CD4-positive, alpha-beta T cell (primary cell): ENCODE results near the gene CBX2. TPM values are rescaled to one million over a fixed set of nuclear protein-coding genes. Genes with fewer than 3 reads are reported as not detected.

Experiments used
- ATAC-seq: fragments of 200-7000 bp; cut with Tn5 transposase; one replicate; pipeline ENCODE4 v1.10.0; 2022; ENCODE audit warnings: mild to moderate bottlenecking; ENCODE audit not compliant: poor library complexity
- CTCF ChIA-PET: fragments of 350-600 bp; sonication (Branson Sonifier 250); formaldehyde crosslinking; loops from one replicate; lab custom pipeline; 2021; ENCODE audit warnings: antibody characterized with exemption, inconsistent platforms; lab: Charles Lee
- POLR2A ChIA-PET: fragments of 350-600 bp; sonication (Branson Sonifier 250); formaldehyde crosslinking; loops from one replicate; lab custom pipeline; 2021; ENCODE audit warnings: antibody characterized with exemption, inconsistent platforms; lab: Charles Lee
- DNase-seq, 14 experiments: peaks; one replicate each; pipeline ENCODE4 v3.0.0-alpha.2; 2013 to 2020; ENCODE audit warnings: mixed read lengths in 2 of 14
- H3K27ac ChIP-seq, 2 donors: one replicate each; pipeline versions ENCODE4 v1.5.1 to v1.7.0; 2013; ENCODE audit warnings: low read length in 2 of 2, low read depth in 1 of 2, mild to moderate bottlenecking in 1 of 2
- H3K27me3 ChIP-seq, 2 experiments: 1 replicate in 1 of 2; 2 replicates in 1 of 2; pipeline versions ENCODE4 v1.6.1 to v1.7.0; 2013; ENCODE audit warnings: low read length in 2 of 2, control low read depth in 1 of 2, mild to moderate bottlenecking in 1 of 2, moderate library complexity in 1 of 2; ENCODE audit not compliant: insufficient read depth in 2 of 2, control insufficient read depth in 1 of 2
- H3K36me3 ChIP-seq: one replicate; pipeline ENCODE4 v1.6.1; 2013; ENCODE audit warnings: low read length, control low read depth; ENCODE audit not compliant: insufficient read depth
- H3K4me1 ChIP-seq: one replicate; pipeline ENCODE4 v1.6.1; 2013; ENCODE audit warnings: low read length, control low read depth; ENCODE audit not compliant: insufficient read depth
- H3K4me3 ChIP-seq: one replicate; pipeline ENCODE4 v1.5.1; 2013; ENCODE audit warnings: mild to moderate bottlenecking, low read length, moderate library complexity
- H3K9me3 ChIP-seq, 2 experiments: 1 replicate in 1 of 2; 2 replicates in 1 of 2; pipeline versions ENCODE4 v1.6.1 to v1.7.0; 2013; ENCODE audit warnings: low read length in 2 of 2, mild to moderate bottlenecking in 2 of 2, control low read depth in 1 of 2, moderate library complexity in 1 of 2; ENCODE audit not compliant: control insufficient read depth in 1 of 2, insufficient read depth in 1 of 2
- H3K27ac Mint-ChIP-seq: one replicate; pipeline ENCODE4 v1.8.0; 2020; ENCODE audit warnings: mixed read lengths
- H3K27me3 Mint-ChIP-seq: one replicate; pipeline ENCODE4 v1.8.0; 2021; ENCODE audit warnings: mixed read lengths
- H3K36me3 Mint-ChIP-seq: one replicate; pipeline ENCODE4 v1.8.0; 2021; ENCODE audit warnings: low read depth, mixed read lengths
- H3K4me1 Mint-ChIP-seq: one replicate; pipeline ENCODE4 v1.8.0; 2021; ENCODE audit warnings: low read depth, mixed read lengths
- H3K4me3 Mint-ChIP-seq: one replicate; pipeline ENCODE4 v1.8.0; 2020; ENCODE audit warnings: mild to moderate bottlenecking, mixed read lengths
- H3K9me3 Mint-ChIP-seq: one replicate; pipeline ENCODE4 v1.8.0; 2020; ENCODE audit warnings: mixed read lengths
- intact Hi-C, 2 experiments: fragments of 100-400 bp; cut with DNase I in 1 of 2; cut with micrococcal nuclease in 1 of 2; formaldehyde crosslinking; loops; one replicate each; pipeline versions ENCODE4 v1.15.1 to v1.9.0; 2023 to 2025; cut with DNase I, micrococcal nuclease
- total RNA-seq, 174 experiments: library from RNA in 2 of 174; stranded (reverse) in 2 of 174; gene quantifications; one replicate each; pipeline ENCODE4 v1.2.3 and lab custom pipeline; 2021 to 2026
- TF ChIP-seq, protein P1 (sequence below): fragments of 200-600 bp; IDR thresholded peaks from one replicate; pipeline ENCODE4 v1.8.0; 2022; ENCODE audit warnings: antibody characterized with exemption, mild to moderate bottlenecking

Gene CBX2
- total RNA-seq, 2 experiments from 2014 or later = 0.31 TPM; not detected in 1

DNA sequence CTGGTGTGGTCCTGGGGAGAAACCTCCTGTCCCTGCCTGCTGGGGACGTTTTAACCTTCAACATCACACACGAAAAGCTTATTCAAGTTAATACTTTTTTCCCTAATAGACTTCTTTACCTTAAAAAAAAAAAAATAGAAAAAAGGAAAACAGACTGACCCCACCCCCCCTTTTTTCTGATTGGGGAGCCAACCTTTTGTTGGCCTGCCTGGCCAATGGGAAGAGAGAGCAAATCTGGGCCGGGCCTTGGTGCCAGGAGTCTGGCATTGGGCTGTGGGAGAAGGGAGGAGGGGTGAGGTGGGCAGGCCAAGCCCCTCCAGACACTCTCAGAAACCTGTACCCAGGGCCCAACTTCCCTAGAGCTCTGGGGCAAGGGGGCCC lies 16.0 kb downstream of the CBX2 start:
- intact Hi-C loops = no loop called here
- H3K4me3 ChIP-seq = no peak overlapping the region
- peaks cover 32% of the 10 kb centered on the region for H3K4me1 Mint-ChIP-seq
- H3K4me1 ChIP-seq = peaks cover 58% of the 10 kb centered on the region
- peaks cover 7% of the 10 kb centered on the region for H3K36me3 ChIP-seq
- ChIA-PET POLR2A (no interaction called here), CTCF (interaction anchor here (0.5 to 0.9 kb wide), 4 partner anchors 39 to 177 kb away, joined by 3 to 4 read pairs (median 3); no protein-coding TSS in a partner anchor)
- peaks cover 9% of the 10 kb centered on the region for H3K36me3 Mint-ChIP-seq
- no peak overlapping the region for H3K27ac Mint-ChIP-seq
- H3K27me3 Mint-ChIP-seq = peaks cover 44% of the 10 kb centered on the region
- no peak for ATAC-seq
- TF ChIP-seq, protein P1, sequence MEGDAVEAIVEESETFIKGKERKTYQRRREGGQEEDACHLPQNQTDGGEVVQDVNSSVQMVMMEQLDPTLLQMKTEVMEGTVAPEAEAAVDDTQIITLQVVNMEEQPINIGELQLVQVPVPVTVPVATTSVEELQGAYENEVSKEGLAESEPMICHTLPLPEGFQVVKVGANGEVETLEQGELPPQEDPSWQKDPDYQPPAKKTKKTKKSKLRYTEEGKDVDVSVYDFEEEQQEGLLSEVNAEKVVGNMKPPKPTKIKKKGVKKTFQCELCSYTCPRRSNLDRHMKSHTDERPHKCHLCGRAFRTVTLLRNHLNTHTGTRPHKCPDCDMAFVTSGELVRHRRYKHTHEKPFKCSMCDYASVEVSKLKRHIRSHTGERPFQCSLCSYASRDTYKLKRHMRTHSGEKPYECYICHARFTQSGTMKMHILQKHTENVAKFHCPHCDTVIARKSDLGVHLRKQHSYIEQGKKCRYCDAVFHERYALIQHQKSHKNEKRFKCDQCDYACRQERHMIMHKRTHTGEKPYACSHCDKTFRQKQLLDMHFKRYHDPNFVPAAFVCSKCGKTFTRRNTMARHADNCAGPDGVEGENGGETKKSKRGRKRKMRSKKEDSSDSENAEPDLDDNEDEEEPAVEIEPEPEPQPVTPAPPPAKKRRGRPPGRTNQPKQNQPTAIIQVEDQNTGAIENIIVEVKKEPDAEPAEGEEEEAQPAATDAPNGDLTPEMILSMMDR = no peak
- peaks cover 50 to 56% of the 10 kb centered on the region in 2 experiments for H3K27me3 ChIP-seq
- no peak for DNase-seq
- no peaks in the 10 kb centered on the region for H3K9me3 Mint-ChIP-seq
- H3K4me3 Mint-ChIP-seq = no peak overlapping the region
- H3K27ac ChIP-seq = no peak overlapping the region
- peaks cover 0 to 42% of the 10 kb centered on the region in 2 experiments for H3K9me3 ChIP-seq

GRCh38 chr17:79794659-79795511 lies 16.9 kb downstream of the CBX2 start:
- Histone ChIP-seq H3K4me3 (no peak overlapping the region), H3K9me3 (peaks cover 0 to 45% of the 10 kb centered on the region in 2 experiments), H3K27me3 (peaks cover 50 to 58% of the 10 kb centered on the region in 2 experiments), H3K4me1 (peaks cover 62% of the 10 kb centered on the region), H3K27ac (no peak overlapping the region), H3K36me3 (peaks cover 7% of the 10 kb centered on the region)
- ChIA-PET POLR2A (no interaction called here), CTCF (interaction anchor here (0.5 to 0.9 kb wide), 2 partner anchors 38 to 176 kb away, joined by 3 read pairs; no protein-coding TSS in a partner anchor)
- Mint-ChIP-seq H3K36me3 (peaks cover 9% of the 10 kb centered on the region), H3K9me3 (no peaks in the 10 kb centered on the region), H3K27ac (no peak overlapping the region), H3K4me3 (no peak overlapping the region), H3K27me3 (peaks cover 46% of the 10 kb centered on the region), H3K4me1 (peaks cover 38% of the 10 kb centered on the region)
- DNase-seq (no peak), ATAC-seq (no peak)
- intact Hi-C loops = loop anchor here (5.0 kb wide), 3 partner anchors 42 to 1602 kb away; partner anchors contain the start of genes BAHCC1 (in 1 of the 2) and CBX4 (in 1 of the 2)
- TF ChIP-seq, protein P1 = no peak

DNA sequence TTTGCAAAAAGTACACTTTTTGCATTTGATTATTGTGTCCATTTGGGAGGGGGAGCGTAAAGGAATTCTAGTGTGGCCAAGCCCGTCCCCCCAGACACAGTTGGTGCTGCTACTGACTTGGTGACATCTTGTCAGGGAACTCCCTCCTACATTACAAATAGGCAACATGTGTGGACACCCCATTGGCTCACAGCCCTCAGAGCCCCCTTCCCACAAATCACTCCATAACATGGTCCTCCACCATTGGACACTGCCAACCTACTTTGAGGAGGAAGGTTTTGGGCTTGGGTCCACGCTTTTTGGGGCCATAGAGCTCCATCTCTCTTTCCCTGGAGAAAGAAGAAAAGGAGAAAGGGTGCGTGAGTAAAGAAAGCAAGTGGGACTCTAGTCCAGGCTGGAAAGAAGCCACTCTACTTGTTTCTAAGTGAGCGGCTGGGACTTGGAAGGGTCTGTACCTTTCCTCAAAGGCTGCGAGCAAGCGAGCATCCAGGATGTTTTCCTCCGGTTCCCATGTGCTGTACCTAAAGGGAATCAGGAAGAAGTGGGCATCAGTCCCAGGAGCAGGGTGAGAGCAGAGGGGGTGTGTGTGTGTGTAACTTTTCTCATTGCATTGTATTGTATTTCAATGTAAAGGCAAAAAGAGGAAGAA lies 18.0 kb downstream of the CBX2 start:
- Mint-ChIP-seq H3K4me3 (peak overlapping the region; percentile 93), H3K9me3 (no peaks in the 10 kb centered on the region), H3K27me3 (peaks cover 50% of the 10 kb centered on the region), H3K4me1 (peaks cover 46% of the 10 kb centered on the region), H3K27ac (peak overlapping the region; percentile 80), H3K36me3 (peaks cover 9% of the 10 kb centered on the region)
- peaks cover 50 to 58% of the 10 kb centered on the region in 2 experiments for H3K27me3 ChIP-seq
- H3K9me3 ChIP-seq = peaks cover 0 to 44% of the 10 kb centered on the region in 2 experiments
- DNase-seq = no peak
- ChIA-PET CTCF (interaction anchor here (0.6 to 2.1 kb wide), 4 partner anchors 18 to 350 kb away, joined by 3 to 6 read pairs (median 4); partner anchors contain the start of gene CBX2), POLR2A (interaction anchor here (0.7 to 10.2 kb wide), 7 partner anchors 13 to 47 kb away, joined by 3 to 127 read pairs (median 8); partner anchors contain the start of genes CBX2 and CBX4)
- H3K36me3 ChIP-seq = peaks cover 7% of the 10 kb centered on the region
- H3K4me3 ChIP-seq = peak overlapping the region; percentile 69
- peaks cover 62% of the 10 kb centered on the region for H3K4me1 ChIP-seq
- TF ChIP-seq, protein P1 = no peak
- no peak overlapping the region for H3K27ac ChIP-seq
- intact Hi-C loops = loop anchor here (2.0 to 5.0 kb wide), 7 partner anchors 15 to 1601 kb away; partner anchors contain the start of genes BAHCC1 (in 1 of the 2), CBX2 (in 1 of the 2) and CBX4 (in 1 of the 2)
- no peak for ATAC-seq
